SKM-1 (cell line): ENCODE measurements around the gene TMEM79.

Experiments used
- DNase-seq: peaks from one replicate; lab custom pipeline; 2025; ENCODE audit not compliant: unreplicated experiment; lab: John Stamatoyannopoulos, UW

The TMEM79 gene

GRCh38 chr1:156284112-156284511, at the start of gene TMEM79:
Gene TMEM79 (plus strand): TSS chr1:156284325. CDS start chr1:156285227, 902 bp downstream.
- no peak for DNase-seq

DNA sequence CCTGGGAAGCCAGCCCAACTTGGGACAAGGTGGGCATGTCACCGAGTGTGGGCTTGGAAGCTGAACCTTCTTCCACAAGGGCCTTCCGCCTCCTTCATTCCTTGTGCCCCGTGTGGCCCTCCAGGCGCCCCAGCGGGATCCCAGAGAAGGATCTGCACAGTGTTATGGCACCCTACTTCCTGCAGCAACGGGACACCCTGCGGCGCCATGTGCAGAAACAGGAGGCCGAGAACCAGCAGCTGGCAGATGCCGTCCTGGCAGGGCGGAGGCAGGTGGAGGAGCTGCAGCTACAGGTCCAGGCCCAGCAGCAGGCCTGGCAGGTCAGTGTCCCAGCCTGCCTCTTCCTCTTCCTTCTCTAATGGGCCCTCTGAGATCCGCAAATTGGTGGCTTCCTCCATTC, 48.0 kb upstream of the TMEM79 start:
- DNase-seq: no peak

DNA sequence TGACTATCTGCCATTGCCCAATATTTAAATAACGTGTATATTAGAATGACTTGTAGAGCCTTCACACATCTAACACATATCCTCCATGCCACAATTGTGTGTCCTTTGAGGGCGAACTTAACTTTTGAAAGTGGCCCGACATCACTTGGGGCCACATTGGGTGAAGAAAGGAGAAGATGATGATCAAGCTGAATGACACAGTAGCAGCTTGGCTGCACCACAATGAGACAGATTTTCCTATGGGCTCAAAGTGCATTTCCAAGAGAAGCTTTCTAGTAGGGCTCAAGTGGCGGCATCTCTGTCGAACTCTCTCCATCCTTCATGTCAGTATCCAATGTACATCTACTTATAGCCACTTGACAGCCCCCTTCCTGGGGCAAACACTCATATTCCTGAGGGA, 45.9 kb upstream of the TMEM79 start:
- DNase-seq: no peak

DNA sequence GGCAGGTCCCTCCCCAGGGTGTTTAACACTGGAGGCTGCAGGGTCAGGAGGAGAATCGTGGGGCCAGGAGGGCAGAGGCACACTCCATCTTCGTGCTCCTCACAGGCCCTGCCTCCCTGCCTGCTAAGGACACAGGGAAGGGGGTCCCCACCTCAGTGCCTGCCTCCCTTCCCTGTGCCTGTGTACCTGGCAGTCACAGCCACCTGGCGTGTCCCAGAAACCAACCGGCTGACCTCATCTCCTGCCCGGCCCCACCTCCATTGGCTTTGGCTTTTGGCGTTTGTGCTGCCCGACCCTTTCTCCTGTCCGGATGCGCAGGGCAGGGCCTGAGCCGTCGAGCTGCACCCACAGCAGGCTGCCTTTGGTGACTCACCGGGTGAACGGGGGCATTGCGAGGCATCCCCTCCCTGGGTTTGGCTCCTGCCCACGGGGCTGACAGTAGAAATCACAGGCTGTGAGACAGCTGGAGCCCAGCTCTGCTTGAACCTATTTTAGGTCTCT, 42.8 kb upstream of the TMEM79 start:
- DNase-seq: no peak

DNA sequence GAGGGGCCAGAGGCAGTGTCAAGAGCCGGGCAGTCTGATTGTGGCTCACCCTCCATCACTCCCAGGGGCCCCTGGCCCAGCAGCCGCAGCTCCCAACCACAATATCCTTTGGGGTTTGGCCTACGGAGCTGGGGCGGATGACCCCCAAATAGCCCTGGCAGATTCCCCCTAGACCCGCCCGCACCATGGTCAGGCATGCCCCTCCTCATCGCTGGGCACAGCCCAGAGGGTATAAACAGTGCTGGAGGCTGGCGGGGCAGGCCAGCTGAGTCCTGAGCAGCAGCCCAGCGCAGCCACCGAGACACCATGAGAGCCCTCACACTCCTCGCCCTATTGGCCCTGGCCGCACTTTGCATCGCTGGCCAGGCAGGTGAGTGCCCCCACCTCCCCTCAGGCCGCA, 42.2 kb upstream of the TMEM79 start, which contains the start of gene BGLAP:
Gene BGLAP, plus strand, starts transcription at position 259 of the 400 bp plus-strand sequence. Its CDS starts 48 bp downstream, at position 307.
- DNase-seq: no peak

- DNase-seq: no peak
These were observed 41.4 kb upstream of the TMEM79 start for GRCh38 chr1:156242738-156243137.

GRCh38 chr1:156244126-156244525, 40.0 kb upstream of the TMEM79 start:
- no peak for DNase-seq

- no peak for DNase-seq
These were observed 39.4 kb upstream of the TMEM79 start for GRCh38 chr1:156244712-156245111.

DNA sequence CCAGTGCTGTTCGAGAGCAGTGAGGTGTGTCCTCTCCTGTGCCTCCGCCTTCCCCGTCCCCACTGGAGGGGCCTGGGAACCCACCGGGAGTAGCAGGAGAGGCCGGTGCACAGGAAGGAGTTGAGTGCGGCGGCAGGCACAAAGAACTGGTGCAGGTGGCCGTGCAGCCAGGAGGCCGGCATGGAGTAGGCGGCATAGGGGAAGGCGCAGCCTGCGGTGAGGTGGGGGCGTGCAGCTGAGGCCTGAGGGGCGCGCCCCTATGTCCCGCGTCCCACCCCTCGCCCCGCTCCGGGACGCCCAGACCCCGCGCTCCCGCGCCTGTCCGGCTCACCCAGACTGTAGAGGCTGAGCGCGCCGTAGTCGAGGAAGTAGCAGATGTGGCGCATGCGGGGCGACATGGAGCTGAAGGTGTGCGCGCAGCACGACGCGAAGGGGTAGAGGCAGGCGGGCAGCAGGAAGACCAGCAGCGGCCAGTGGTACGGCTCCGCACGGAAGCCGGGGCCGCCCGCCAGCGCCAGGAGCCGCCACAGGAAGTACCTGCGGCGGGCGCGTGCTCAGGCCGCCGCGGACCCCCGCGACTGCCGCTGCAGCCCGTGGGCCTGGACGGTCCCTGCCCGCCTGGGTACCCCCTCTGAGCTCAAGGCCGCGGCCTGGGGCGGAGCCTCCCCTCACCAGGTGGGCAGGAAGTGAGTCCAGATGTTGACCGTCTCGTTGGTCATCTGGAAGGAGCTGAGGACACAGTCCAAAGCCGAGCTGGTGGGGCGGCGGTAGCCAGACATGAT, 38.5 kb upstream of the TMEM79 start:
- no peak for DNase-seq

DNA sequence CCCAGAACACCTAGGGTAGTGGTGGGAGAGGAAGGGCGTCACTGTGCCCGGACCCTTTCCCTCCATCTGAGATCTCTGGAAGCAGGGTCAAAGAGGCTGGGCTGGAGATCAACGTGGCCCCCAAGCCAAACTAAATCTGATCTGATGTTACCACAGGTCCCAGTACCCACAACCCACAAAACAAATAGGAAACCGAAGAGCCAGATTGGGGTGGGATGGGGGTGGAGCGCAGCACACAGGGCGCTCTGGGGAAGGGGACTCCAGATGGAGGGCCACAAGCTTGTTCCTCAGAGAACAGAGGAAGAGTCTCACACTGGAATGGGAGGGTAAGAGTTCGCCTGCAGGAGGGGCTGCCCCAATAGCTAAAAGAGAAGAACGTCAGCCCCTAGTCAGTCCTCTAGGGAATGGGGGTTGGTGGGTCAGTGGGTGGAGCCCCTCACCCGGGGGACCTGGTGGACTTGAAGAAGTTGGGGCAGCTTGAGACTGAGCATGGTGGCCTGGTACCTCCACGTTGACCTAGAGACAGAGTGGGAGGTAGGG, 37.8 kb upstream of the TMEM79 start:
- DNase-seq: no peak

DNA sequence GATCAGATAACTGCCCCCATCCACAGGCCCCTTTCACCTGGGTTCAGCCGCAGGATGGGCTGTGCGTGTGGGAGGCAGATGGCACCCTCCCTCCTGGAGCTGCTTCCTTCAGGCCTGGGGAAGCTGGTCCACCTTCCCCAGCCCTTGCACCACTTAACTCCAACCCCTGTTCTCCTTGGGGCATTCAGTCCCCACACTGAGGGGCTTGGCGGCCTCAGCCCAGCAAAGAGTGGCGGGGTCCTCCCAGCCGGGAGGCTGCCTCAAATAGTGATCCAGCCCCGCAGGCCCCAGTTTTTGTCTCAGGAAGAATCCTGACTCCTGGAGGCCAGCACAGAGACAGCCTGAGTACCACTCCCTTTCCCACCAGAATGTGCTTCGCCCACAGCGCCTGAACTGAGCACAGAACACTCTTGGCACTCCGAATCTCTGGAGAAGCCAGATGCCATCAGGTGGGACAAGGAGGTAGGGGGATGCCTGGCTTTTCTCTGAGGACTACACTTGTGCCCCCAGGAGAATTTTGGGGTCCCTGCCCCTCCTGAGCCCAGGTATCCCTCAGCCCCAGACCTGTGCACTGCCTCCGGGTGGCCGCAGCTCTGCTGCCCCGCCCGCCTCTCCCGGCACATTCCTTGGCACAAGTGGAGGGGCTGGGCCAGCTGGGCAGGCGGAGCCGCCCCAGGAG, 37.2 kb upstream of the TMEM79 start:
- DNase-seq: no peak

GRCh38 chr1:156247460-156248322, 36.4 kb upstream of the TMEM79 start, which contains the start of gene PAQR6:
Gene PAQR6 (minus strand): TSS chr1:156248056. CDS start chr1:156246731, 1,325 bp downstream.
- DNase-seq: no peak

GRCh38 chr1:156248323-156248683, 35.8 kb upstream of the TMEM79 start:
- no peak for DNase-seq

GRCh38 chr1:156249593-156249992, 34.5 kb upstream of the TMEM79 start:
- no peak for DNase-seq

DNA sequence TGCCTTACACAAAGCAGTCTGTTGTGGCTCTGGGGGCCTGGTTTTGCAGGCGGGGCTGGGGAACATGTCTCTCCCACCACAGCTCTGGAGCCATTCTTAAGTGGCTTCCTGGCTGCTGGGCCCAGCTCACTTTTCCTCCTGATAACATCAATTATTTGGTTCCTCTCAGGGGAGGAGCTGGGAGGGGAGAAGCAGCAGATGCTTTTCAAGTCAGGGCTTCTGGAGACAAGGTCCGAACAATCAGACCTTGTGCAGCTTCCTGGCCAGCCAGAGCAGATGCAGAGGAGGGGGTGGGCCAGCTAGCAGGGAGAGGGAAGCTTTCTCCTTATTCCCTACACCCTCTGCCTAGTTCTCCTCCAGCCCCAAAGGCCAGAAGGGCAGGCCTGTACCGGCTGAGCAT, 32.6 kb upstream of the TMEM79 start:
- DNase-seq: no peak

- no peak for DNase-seq
These were observed 30.5 kb upstream of the TMEM79 start for GRCh38 chr1:156253634-156254033.

- DNase-seq: no peak
These were observed 26.4 kb upstream of the TMEM79 start for GRCh38 chr1:156257711-156258110.

DNA sequence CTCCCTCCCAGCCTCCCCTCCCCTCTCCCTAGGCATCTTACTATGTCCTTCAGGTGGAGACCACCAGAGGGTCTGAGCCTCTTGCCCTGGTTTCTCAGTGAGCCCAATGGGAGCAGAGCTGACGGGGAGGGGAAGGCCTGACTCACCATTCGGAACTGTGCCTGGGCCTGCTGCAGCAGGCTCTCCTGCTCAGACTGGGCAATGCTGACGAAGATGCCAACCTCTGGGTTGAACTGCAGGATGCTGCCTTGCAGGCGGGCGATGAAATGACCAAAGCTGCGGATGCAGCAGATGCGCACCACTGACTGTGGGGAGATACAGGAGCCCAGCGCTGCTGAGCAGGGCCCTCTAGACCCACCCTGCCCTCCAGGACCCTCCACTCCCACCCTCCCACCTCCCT, 25.3 kb upstream of the TMEM79 start:
- DNase-seq: no peak

GRCh38 chr1:156259805-156260204, 24.3 kb upstream of the TMEM79 start:
- no peak for DNase-seq

GRCh38 chr1:156260896-156261295, 23.2 kb upstream of the TMEM79 start:
- no peak for DNase-seq
